Testis (tissue), 3 donors: Measurements from ENCODE around the gene TMEM41A. TPM values are rescaled to one million over a fixed set of nuclear protein-coding genes. Genes with fewer than 3 reads are reported as not detected.

Experiments used
- DNase-seq: peaks from one replicate; pipeline ENCODE4 v3.0.0-alpha.2; 2019
- H3K27ac ChIP-seq, 2 donors: fragments of 200-600 bp; sonication (generic); one replicate each; pipeline ENCODE4 v1.5.1; 2019
- H3K27me3 ChIP-seq: fragments of 200-600 bp; sonication (generic); one replicate; pipeline ENCODE4 v1.5.1; 2019
- H3K36me3 ChIP-seq: fragments of 200-600 bp; sonication (generic); one replicate; pipeline ENCODE4 v1.5.1; 2017; ENCODE audit warnings: low read depth; ENCODE audit errors: missing control alignments
- H3K4me1 ChIP-seq: fragments of 200-600 bp; sonication (generic); one replicate; pipeline ENCODE4 v1.5.1; 2019
- H3K4me3 ChIP-seq, 2 donors: fragments of 200-600 bp; sonication (generic); one replicate each; pipeline ENCODE4 v1.5.1; 2017 to 2019
- H3K9me3 ChIP-seq: fragments of 200-600 bp; sonication (generic); one replicate; pipeline ENCODE4 v1.5.1; 2017
- CTCF ChIP-seq, 3 experiments: fragments of 450-650 bp in 2 of 3; fragments of 200-600 bp in 1 of 3; sonication (generic) in 1 of 3; IDR thresholded peaks; one replicate each; pipeline ENCODE4 v1.5.1; 2016 to 2019; ENCODE audit warnings: antibody characterized with exemption in 3 of 3, mild to moderate bottlenecking in 2 of 3, moderate library complexity in 1 of 3
- POLR2A ChIP-seq: fragments of 450-650 bp; IDR thresholded peaks from one replicate; pipeline ENCODE4 v1.6.1; 2017; ENCODE audit warnings: antibody characterized with exemption, mild to moderate bottlenecking, moderate library complexity
- WGBS, 2 donors: methylation state at CpG; one replicate each; pipeline ENCODE4 v1.1.5; 2018; 5-methylcytosine and 5-hydroxymethylcytosine counted together
- intact Hi-C: fragments of 100-400 bp; cut with DNase I; formaldehyde crosslinking; loops from one replicate; pipeline ENCODE4 v1.15.1; 2023; ENCODE audit warnings: low total_unique reads
- polyA plus RNA-seq: library from polyadenylated mRNA; stranded (reverse); fragments of 350-450 nt; fragmentation: Illumina TruSeq; extraction: RNeasy Lipid Tissue Mini Kit (QIAGEN cat#74804); gene quantifications from one replicate; pipeline ENCODE4 v1.2.3, GENCODE V29; 2014; ENCODE audit warnings: low read depth, low replicate concordance; ENCODE audit not compliant: insufficient read depth
- total RNA-seq, 2 donors: library from RNA; depleted of rRNA; stranded (reverse); fragments of >200 nt; gene quantifications; one replicate each; pipeline ENCODE4 v1.2.3, GENCODE V29; 2016

Gene TMEM41A
- total and polyA plus RNA-seq, 3 donors from 2014 or later: 29.9 to 38.7 (median 34.4) TPM

- no peak for DNase-seq
- Histone ChIP-seq H3K4me1 (peaks cover 3% of the 10 kb centered on the region), H3K27me3 (no peaks in the 10 kb centered on the region), H3K27ac (no peak overlapping the region), H3K36me3 (no peaks in the 10 kb centered on the region), H3K9me3 (no peaks in the 10 kb centered on the region), H3K4me3 (no peak overlapping the region)
- TF ChIP-seq POLR2A (no peak), CTCF (IDR thresholded peaks at IDR 0.05) (no peak)
- intact Hi-C loops: no loop called here
- 48 to 89% methylated on average over 1 of the region's 1 CpG for WGBS, 2 donors
Measured at GRCh38 chr3:185503521-185503920, 4.7 kb upstream of the TMEM41A start.

GRCh38 chr3:185502987-185503386 is 4.2 kb upstream of the TMEM41A start:
- Histone ChIP-seq H3K27me3 (no peaks in the 10 kb centered on the region), H3K9me3 (no peaks in the 10 kb centered on the region), H3K4me3 (no peak overlapping the region), H3K4me1 (peaks cover 3% of the 10 kb centered on the region), H3K27ac (no peak overlapping the region), H3K36me3 (no peaks in the 10 kb centered on the region)
- DNase-seq: no peak
- WGBS, 2 donors: 48 to 59% methylated on average over 3 of the region's 3 CpGs
- intact Hi-C loops: no loop called here
- TF ChIP-seq POLR2A: no peak
- TF ChIP-seq CTCF (IDR thresholded peaks at IDR 0.05): no peak

- TF ChIP-seq CTCF (IDR thresholded peaks at IDR 0.05) (no peak), POLR2A (no peak)
- 84 to 86% methylated on average over 4 of the region's 4 CpGs for WGBS, 2 donors
- Histone ChIP-seq H3K27ac (no peak overlapping the region), H3K27me3 (no peaks in the 10 kb centered on the region), H3K36me3 (no peaks in the 10 kb centered on the region), H3K4me1 (no peaks in the 10 kb centered on the region), H3K9me3 (no peaks in the 10 kb centered on the region), H3K4me3 (no peak overlapping the region)
- no peak for DNase-seq
- intact Hi-C loops: no loop called here
Measured at GRCh38 chr3:185490241-185490640, 8.6 kb downstream of the TMEM41A start.

GRCh38 chr3:185489462-185489861 is 9.4 kb downstream of the TMEM41A start:
- WGBS, 2 donors: 76 to 88% methylated on average over 3 of the region's 3 CpGs
- no peak for TF ChIP-seq POLR2A
- TF ChIP-seq CTCF (IDR thresholded peaks at IDR 0.05): no peak
- Histone ChIP-seq H3K36me3 (no peaks in the 10 kb centered on the region), H3K27ac (no peak overlapping the region), H3K9me3 (no peaks in the 10 kb centered on the region), H3K4me1 (no peaks in the 10 kb centered on the region), H3K27me3 (no peaks in the 10 kb centered on the region), H3K4me3 (no peak overlapping the region)
- intact Hi-C loops: no loop called here
- no peak for DNase-seq

- Histone ChIP-seq H3K4me1 (no peaks in the 10 kb centered on the region), H3K27me3 (no peaks in the 10 kb centered on the region), H3K36me3 (no peaks in the 10 kb centered on the region), H3K9me3 (no peaks in the 10 kb centered on the region), H3K27ac (no peak overlapping the region), H3K4me3 (no peak overlapping the region)
- WGBS, 2 donors: 94 to 97% methylated on average over 2 to 5 of the region's 5 CpGs
- intact Hi-C loops: no loop called here
- DNase-seq: no peak
- TF ChIP-seq POLR2A (no peak), CTCF (IDR thresholded peaks at IDR 0.05) (no peak)
Measured at GRCh38 chr3:185488465-185488864, 10.4 kb downstream of the TMEM41A start.
